Activated naive CD8-positive, alpha-beta T cell treated with anti-CD3 and anti-CD28 coated beads, Interleukin-2, amount 10 ng/mL, durations not matched to agents 7 days and 5 days (primary cell): ENCODE results near the gene CFAP97D2. TPM values are rescaled to one million over a fixed set of nuclear protein-coding genes. Genes with fewer than 3 reads are reported as not detected.

Experiments used
- ATAC-seq: fragments of 150-1000 bp; cut with Tn5 transposase; one replicate; pipeline ENCODE4 v1.10.0; 2021; ENCODE audit warnings: low read depth, moderate library complexity
- POLR2A ChIA-PET: fragments of 350-600 bp; sonication (Branson Sonifier 250); formaldehyde crosslinking; loops from one replicate; lab custom pipeline; 2021; ENCODE audit warnings: antibody characterized with exemption; lab: Charles Lee
- DNase-seq: peaks from one replicate; pipeline ENCODE4 v3.0.0; 2021
- H3K27ac Mint-ChIP-seq: one replicate; pipeline ENCODE4 v1.8.0; 2022; ENCODE audit warnings: mild to moderate bottlenecking, mixed read lengths
- H3K27me3 Mint-ChIP-seq: one replicate; pipeline ENCODE4 v1.8.0; 2022; ENCODE audit warnings: mild to moderate bottlenecking, moderate library complexity, mixed read lengths
- H3K36me3 Mint-ChIP-seq: one replicate; pipeline ENCODE4 v1.8.0; 2021; ENCODE audit warnings: mild to moderate bottlenecking, mixed read lengths
- H3K4me1 Mint-ChIP-seq: one replicate; pipeline ENCODE4 v1.8.0; 2021; ENCODE audit warnings: mixed read lengths
- H3K4me3 Mint-ChIP-seq: one replicate; pipeline ENCODE4 v1.8.0; 2022; ENCODE audit warnings: mild to moderate bottlenecking, moderate library complexity, mixed read lengths
- H3K9me3 Mint-ChIP-seq: one replicate; pipeline ENCODE4 v1.8.0; 2021; ENCODE audit warnings: mixed read lengths
- total RNA-seq, 2 experiments: library from RNA; stranded (reverse); gene quantifications; one replicate each; pipeline ENCODE4 v1.2.3, GENCODE V29; 2021

The CFAP97D2 gene
- total RNA-seq, 2 experiments from 2014 or later = 0.22 TPM; not detected in 1

DNA sequence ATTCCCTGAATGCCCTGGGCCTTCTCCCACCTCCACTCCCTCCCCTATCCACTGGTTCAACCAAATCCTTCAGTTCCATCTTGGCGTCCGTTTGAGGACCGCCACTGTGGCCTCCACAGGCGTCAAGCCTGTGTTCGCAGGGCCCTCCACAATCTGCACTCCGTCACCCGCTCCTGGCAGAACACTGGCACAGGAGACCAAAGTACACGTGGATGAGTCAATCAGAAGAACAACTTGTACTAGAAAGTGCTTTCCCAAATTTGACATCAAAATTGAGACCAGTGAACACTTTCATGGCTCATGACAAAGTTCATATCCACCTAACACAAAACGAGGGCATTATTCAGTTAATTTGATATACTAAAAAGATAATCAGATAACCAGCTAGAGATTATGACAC lies 49.1 kb downstream of the CFAP97D2 start:
- no peaks in the 10 kb centered on the region for H3K36me3 Mint-ChIP-seq
- POLR2A ChIA-PET = no interaction called here
- no peaks in the 10 kb centered on the region for H3K27me3 Mint-ChIP-seq
- H3K4me3 Mint-ChIP-seq = no peak overlapping the region
- H3K4me1 Mint-ChIP-seq = peaks cover 16% of the 10 kb centered on the region
- no peaks in the 10 kb centered on the region for H3K9me3 Mint-ChIP-seq
- no peak for DNase-seq
- ATAC-seq = no peak
- H3K27ac Mint-ChIP-seq = no peak overlapping the region

- POLR2A ChIA-PET = no interaction called here
- ATAC-seq = no peak
- H3K4me3 Mint-ChIP-seq = no peak overlapping the region
- H3K27me3 Mint-ChIP-seq = no peaks in the 10 kb centered on the region
- peaks cover 19% of the 10 kb centered on the region for H3K4me1 Mint-ChIP-seq
- H3K27ac Mint-ChIP-seq = no peak overlapping the region
- DNase-seq = no peak
- no peaks in the 10 kb centered on the region for H3K36me3 Mint-ChIP-seq
- no peaks in the 10 kb centered on the region for H3K9me3 Mint-ChIP-seq
These were observed 50.4 kb downstream of the CFAP97D2 start for GRCh38 chr13:114229506-114229905.

- H3K27me3 Mint-ChIP-seq = no peaks in the 10 kb centered on the region
- POLR2A ChIA-PET = no interaction called here
- H3K4me1 Mint-ChIP-seq = peaks cover 14% of the 10 kb centered on the region
These were observed 51.1 kb downstream of the CFAP97D2 start for GRCh38 chr13:114230117-114230516.

GRCh38 chr13:114230575-114230974 lies 51.5 kb downstream of the CFAP97D2 start:
- ATAC-seq (no peak), DNase-seq (no peak)
- H3K36me3 Mint-ChIP-seq = no peaks in the 10 kb centered on the region
- POLR2A ChIA-PET = no interaction called here
- no peaks in the 10 kb centered on the region for H3K27me3 Mint-ChIP-seq
- no peaks in the 10 kb centered on the region for H3K9me3 Mint-ChIP-seq
- no peak overlapping the region for H3K27ac Mint-ChIP-seq
- H3K4me1 Mint-ChIP-seq = peaks cover 16% of the 10 kb centered on the region
- no peak overlapping the region for H3K4me3 Mint-ChIP-seq

More at GRCh38 chr13:114230117-114230516, 51.1 kb downstream of the CFAP97D2 start:
- ATAC-seq (no peak), DNase-seq (no peak)
- no peak overlapping the region for H3K4me3 Mint-ChIP-seq
- H3K36me3 Mint-ChIP-seq = no peaks in the 10 kb centered on the region
- H3K27ac Mint-ChIP-seq = no peak overlapping the region
- no peaks in the 10 kb centered on the region for H3K9me3 Mint-ChIP-seq

DNA sequence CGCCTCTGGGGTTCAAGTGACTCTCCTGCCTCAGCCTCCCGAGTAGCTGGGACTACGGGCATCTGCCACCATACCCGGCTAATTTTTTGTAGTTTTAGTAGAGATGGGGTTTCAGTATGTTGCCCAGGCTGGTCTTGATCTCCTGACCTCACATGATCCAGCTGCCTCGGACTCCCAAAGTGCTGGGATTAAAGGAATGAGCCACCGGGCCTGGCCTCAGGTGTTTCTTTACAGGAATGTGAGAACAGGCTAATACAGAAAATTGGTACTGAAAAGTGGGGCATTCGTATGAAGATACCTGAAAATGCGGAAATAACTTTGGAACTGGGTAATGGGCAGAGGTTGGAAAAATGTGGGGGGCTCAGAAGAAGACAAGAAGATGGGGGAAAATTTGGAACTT lies 52.8 kb downstream of the CFAP97D2 start:
- H3K9me3 Mint-ChIP-seq = no peaks in the 10 kb centered on the region
- no peak overlapping the region for H3K4me3 Mint-ChIP-seq
- POLR2A ChIA-PET = no interaction called here
- H3K27ac Mint-ChIP-seq = no peak overlapping the region
- no peaks in the 10 kb centered on the region for H3K36me3 Mint-ChIP-seq
- no peaks in the 10 kb centered on the region for H3K27me3 Mint-ChIP-seq
- ATAC-seq = no peak
- H3K4me1 Mint-ChIP-seq = peaks cover 17% of the 10 kb centered on the region
- no peak for DNase-seq

DNA sequence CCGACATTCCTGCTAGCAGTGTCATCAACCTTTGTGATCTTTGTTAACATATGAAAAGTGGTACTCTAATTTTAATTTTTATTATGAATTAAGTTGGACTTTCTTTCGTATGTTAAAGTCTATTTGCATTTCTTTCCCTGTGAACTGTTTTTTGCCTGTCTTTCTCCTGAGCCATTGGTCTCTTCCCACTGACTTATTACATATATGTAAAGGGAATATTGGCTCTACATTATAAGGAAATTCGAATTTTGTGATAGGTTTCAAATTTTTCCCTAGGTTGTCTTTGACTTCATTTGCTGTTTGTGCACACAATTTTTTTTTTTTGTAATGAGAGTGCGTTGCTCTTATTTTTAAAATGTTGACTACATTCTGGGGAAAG lies 55.2 kb downstream of the CFAP97D2 start:
- Mint-ChIP-seq H3K9me3 (no peaks in the 10 kb centered on the region), H3K27ac (peak overlapping the region; percentile 80), H3K27me3 (no peaks in the 10 kb centered on the region), H3K4me3 (peak overlapping the region; percentile 86), H3K4me1 (peaks cover 20% of the 10 kb centered on the region), H3K36me3 (peaks cover 11% of the 10 kb centered on the region)
- POLR2A ChIA-PET = no interaction called here
- no peak for ATAC-seq
- no peak for DNase-seq

DNA sequence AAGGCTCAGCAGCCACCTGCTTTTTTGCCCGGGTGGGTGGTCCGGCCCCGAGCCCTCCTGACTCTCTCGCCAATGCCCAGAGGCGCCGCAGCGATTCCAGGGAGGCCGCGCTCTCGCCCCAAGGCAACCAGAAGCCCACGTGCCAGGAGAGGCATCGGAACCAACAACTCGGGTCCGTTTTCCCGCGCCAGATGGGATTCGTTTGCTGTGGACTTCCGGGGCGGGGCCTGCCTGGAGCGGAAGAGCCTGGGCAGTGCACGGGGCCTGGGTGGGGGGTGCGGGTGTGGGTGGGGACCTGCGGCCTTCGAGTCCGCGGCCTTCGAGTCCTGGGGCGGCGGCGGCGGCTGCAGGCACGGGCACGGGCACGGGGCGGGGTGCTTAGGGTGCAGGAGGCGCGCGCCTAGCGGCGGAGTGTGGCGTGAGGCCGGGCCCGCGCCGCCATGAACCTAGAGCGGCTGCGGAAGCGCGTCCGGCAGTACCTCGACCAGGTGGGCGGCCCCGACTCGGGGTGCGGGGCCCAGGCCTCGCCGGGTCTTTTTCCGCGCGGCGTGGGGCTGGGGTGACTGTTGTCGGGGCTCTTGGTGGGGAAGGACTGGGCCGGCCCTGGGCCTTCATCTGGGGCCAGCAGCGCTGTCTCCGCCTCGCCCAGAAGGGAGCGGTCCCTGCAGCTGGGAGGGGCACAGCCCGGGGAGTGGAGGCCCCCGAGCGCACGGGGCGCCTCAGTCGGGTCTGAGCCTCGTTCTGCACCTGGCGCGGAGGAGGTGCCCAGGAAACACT lies 55.8 kb downstream of the CFAP97D2 start, which contains the start of gene CDC16:
CDC16 (plus strand) TSS at position 253 of the 777 bp plus-strand sequence; CDS start at position 441, 188 bp downstream.
- Mint-ChIP-seq H3K27ac (peak within 1 kb of the TSS; percentile 80), H3K36me3 (peaks cover 13% of the 10 kb centered on the region), H3K27me3 (no peaks in the 10 kb centered on the region), H3K4me3 (peak within 1 kb of the TSS; percentile 86), H3K9me3 (no peaks in the 10 kb centered on the region), H3K4me1 (peaks cover 22% of the 10 kb centered on the region)
- peak; percentile 92 for ATAC-seq
- POLR2A ChIA-PET = interaction anchor here (0.6 kb wide), 1 partner anchor 15 kb away, joined by 4 read pairs; no protein-coding TSS in a partner anchor
- peak; percentile 87 for DNase-seq

GRCh38 chr13:114235697-114236096 lies 56.6 kb downstream of the CFAP97D2 start:
- Mint-ChIP-seq H3K36me3 (peaks cover 14% of the 10 kb centered on the region), H3K27ac (peak overlapping the region; percentile 80), H3K27me3 (no peaks in the 10 kb centered on the region), H3K4me1 (peaks cover 20% of the 10 kb centered on the region), H3K9me3 (no peaks in the 10 kb centered on the region), H3K4me3 (peak overlapping the region; percentile 86)
- DNase-seq (no peak), ATAC-seq (no peak)
- POLR2A ChIA-PET = interaction anchor here (0.6 to 1.1 kb wide), 2 partner anchors 15 to 46 kb away, joined by 4 read pairs; partner anchors contain the start of gene UPF3A

- POLR2A ChIA-PET = interaction anchor here (1.1 kb wide), 1 partner anchor 46 kb away, joined by 4 read pairs; the partner anchor contains the start of gene UPF3A
- no peaks in the 10 kb centered on the region for H3K9me3 Mint-ChIP-seq
These were observed 57.2 kb downstream of the CFAP97D2 start for GRCh38 chr13:114236227-114236626.

GRCh38 chr13:114237415-114238112 lies 58.5 kb downstream of the CFAP97D2 start:
- peaks cover 24% of the 10 kb centered on the region for H3K36me3 Mint-ChIP-seq
- no peaks in the 10 kb centered on the region for H3K27me3 Mint-ChIP-seq
- H3K27ac Mint-ChIP-seq = no peak overlapping the region
- POLR2A ChIA-PET = interaction anchor here (0.7 kb wide), 1 partner anchor 97 kb away, joined by 3 read pairs; no protein-coding TSS in a partner anchor
- H3K4me3 Mint-ChIP-seq = peak overlapping the region; percentile 0
- no peaks in the 10 kb centered on the region for H3K9me3 Mint-ChIP-seq
- DNase-seq (no peak), ATAC-seq (no peak)
- peaks cover 22% of the 10 kb centered on the region for H3K4me1 Mint-ChIP-seq

More at GRCh38 chr13:114236227-114236626, 57.2 kb downstream of the CFAP97D2 start:
- ATAC-seq = no peak
- H3K4me1 Mint-ChIP-seq = peaks cover 21% of the 10 kb centered on the region
- H3K27ac Mint-ChIP-seq = peak overlapping the region; percentile 80
- H3K36me3 Mint-ChIP-seq = peaks cover 18% of the 10 kb centered on the region
- H3K4me3 Mint-ChIP-seq = peak overlapping the region; percentile 86
- no peaks in the 10 kb centered on the region for H3K27me3 Mint-ChIP-seq
- DNase-seq = no peak

- Mint-ChIP-seq H3K4me1 (peaks cover 9% of the 10 kb centered on the region), H3K27ac (no peak overlapping the region), H3K27me3 (no peaks in the 10 kb centered on the region), H3K4me3 (no peak overlapping the region), H3K9me3 (no peaks in the 10 kb centered on the region), H3K36me3 (peaks cover 36% of the 10 kb centered on the region)
- DNase-seq = no peak
- no peak for ATAC-seq
- POLR2A ChIA-PET = no interaction called here
These were observed 62.9 kb downstream of the CFAP97D2 start for GRCh38 chr13:114241918-114242317.

DNA sequence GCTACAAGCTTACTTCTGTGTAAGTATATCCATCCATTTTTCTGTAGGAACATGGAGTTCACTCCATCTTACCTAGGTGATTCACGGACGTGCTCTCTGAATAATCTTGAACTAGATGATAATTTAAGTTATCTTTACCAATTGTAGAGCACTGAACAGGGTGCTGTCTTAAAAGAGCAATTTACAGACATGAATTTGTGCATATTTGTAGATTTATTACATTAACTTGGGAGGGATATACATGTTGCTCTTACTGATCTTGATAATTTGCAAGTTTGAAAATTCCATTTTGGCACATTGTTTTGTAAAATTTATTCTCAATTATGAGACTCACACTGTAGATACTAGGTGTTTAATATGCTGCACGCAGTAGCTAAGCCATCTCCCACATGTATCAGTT lies 64.9 kb downstream of the CFAP97D2 start:
- peaks cover 34% of the 10 kb centered on the region for H3K36me3 Mint-ChIP-seq
- H3K9me3 Mint-ChIP-seq = no peaks in the 10 kb centered on the region
- ATAC-seq (no peak), DNase-seq (no peak)
- no peaks in the 10 kb centered on the region for H3K27me3 Mint-ChIP-seq
- H3K4me1 Mint-ChIP-seq = peaks cover 3% of the 10 kb centered on the region
- POLR2A ChIA-PET = no interaction called here
- no peak overlapping the region for H3K4me3 Mint-ChIP-seq
- no peak overlapping the region for H3K27ac Mint-ChIP-seq

GRCh38 chr13:114244637-114245036 lies 65.6 kb downstream of the CFAP97D2 start:
- POLR2A ChIA-PET = no interaction called here
- Mint-ChIP-seq H3K27me3 (no peaks in the 10 kb centered on the region), H3K4me1 (peaks cover 3% of the 10 kb centered on the region), H3K4me3 (no peak overlapping the region), H3K36me3 (peaks cover 32% of the 10 kb centered on the region), H3K9me3 (no peaks in the 10 kb centered on the region), H3K27ac (no peak overlapping the region)
- ATAC-seq (no peak), DNase-seq (no peak)
